DND-41 (cell line): ENCODE measurements around the gene PPIAL4G.

Experiments
- CTCF ChIP-seq: IDR thresholded peaks from 2 replicates; pipeline ENCODE4 v1.5.1; 2012; ENCODE audit warnings: borderline replicate concordance, low read length, moderate library complexity, mild to moderate bottlenecking; ENCODE audit not compliant: poor library complexity, severe bottlenecking; ENCODE audit errors: extremely low read depth
- EZH2 ChIP-seq: IDR thresholded peaks from 3 replicates; pipeline ENCODE4 v1.6.1; 2012; ENCODE audit warnings: borderline replicate concordance, low read depth, mild to moderate bottlenecking, moderate library complexity, low read length, inconsistent platforms; ENCODE audit not compliant: severe bottlenecking

GRCh38 chr1:148434832-148435231 lies 48.3 kb downstream of the PPIAL4G start:
- TF ChIP-seq CTCF (no peak), EZH2 (no peak)
